Stimulated activated naive CD8-positive, alpha-beta T cell treated with anti-CD3 and anti-CD28 coated beads, Interleukin-15, Interleukin-2, amounts not matched to agents 100 ng/mL and 50 ng/mL, for 24 hours (primary cell): ENCODE results near the gene CCDC191.
A peak's percentile ranks its signal among the peaks of the same experiment; 100 is the strongest.

ENCODE experiments used
- H3K27ac Mint-ChIP-seq: one replicate; pipeline ENCODE4 v1.8.0; 2021; ENCODE audit warnings: mild to moderate bottlenecking, mixed read lengths
- H3K27me3 Mint-ChIP-seq: one replicate; pipeline ENCODE4 v1.8.0; 2021; ENCODE audit warnings: mixed read lengths
- H3K36me3 Mint-ChIP-seq: one replicate; pipeline ENCODE4 v1.8.0; 2021; ENCODE audit warnings: low read depth, mixed read lengths
- H3K4me1 Mint-ChIP-seq: one replicate; pipeline ENCODE4 v1.8.0; 2021; ENCODE audit warnings: low read depth, mixed read lengths
- H3K4me3 Mint-ChIP-seq: one replicate; pipeline ENCODE4 v1.8.0; 2021; ENCODE audit warnings: mild to moderate bottlenecking, mixed read lengths
- H3K9me3 Mint-ChIP-seq: one replicate; pipeline ENCODE4 v1.8.0; 2021; ENCODE audit warnings: mixed read lengths

The CCDC191 gene

DNA sequence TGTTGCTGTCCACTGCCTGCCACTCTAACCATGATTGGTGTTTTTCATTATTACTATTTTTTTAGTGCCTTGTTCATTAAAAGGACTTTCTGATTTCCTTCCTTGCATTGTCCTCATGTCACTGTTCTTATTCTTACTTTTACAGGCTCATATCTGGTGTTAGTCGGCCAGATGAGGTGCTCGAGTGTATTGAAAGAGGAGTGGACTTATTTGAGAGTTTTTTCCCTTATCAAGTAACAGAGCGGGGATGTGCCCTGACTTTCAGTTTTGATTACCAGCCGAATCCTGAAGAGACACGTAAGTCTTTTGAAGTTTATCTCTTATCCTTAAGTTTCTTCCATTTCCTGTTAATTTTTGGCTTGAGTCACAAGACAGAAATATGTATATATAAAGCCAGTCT is 23.4 kb upstream of the CCDC191 start:
- peaks cover 91% of the 10 kb centered on the region for H3K36me3 Mint-ChIP-seq
- H3K9me3 Mint-ChIP-seq: no peaks in the 10 kb centered on the region
- no peak overlapping the region for H3K4me3 Mint-ChIP-seq
- no peaks in the 10 kb centered on the region for H3K27me3 Mint-ChIP-seq
- H3K27ac Mint-ChIP-seq: no peak overlapping the region
- H3K4me1 Mint-ChIP-seq: no peaks in the 10 kb centered on the region

DNA sequence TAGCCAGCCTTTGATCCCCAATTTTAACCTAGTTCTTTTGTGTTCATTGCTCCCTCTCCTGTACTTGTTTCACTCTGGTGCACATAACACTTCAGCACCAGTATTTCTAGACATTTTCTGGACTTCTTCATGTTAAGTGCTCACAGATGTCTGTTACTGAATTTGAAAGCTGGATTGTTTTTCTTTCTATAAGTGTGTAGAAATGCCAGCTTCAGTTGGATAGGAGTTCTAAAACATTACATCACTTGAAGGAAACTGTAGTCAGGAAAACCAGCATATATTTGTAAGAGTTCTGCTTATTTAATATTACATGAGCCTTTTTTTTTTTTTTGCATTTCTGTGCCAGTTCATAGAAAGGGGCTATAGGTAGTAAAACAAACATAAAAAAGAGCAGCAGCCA is 21.8 kb upstream of the CCDC191 start:
- Mint-ChIP-seq H3K27me3 (no peaks in the 10 kb centered on the region), H3K27ac (no peak overlapping the region), H3K9me3 (no peaks in the 10 kb centered on the region), H3K4me3 (no peak overlapping the region), H3K36me3 (peaks cover 93% of the 10 kb centered on the region), H3K4me1 (no peaks in the 10 kb centered on the region)

DNA sequence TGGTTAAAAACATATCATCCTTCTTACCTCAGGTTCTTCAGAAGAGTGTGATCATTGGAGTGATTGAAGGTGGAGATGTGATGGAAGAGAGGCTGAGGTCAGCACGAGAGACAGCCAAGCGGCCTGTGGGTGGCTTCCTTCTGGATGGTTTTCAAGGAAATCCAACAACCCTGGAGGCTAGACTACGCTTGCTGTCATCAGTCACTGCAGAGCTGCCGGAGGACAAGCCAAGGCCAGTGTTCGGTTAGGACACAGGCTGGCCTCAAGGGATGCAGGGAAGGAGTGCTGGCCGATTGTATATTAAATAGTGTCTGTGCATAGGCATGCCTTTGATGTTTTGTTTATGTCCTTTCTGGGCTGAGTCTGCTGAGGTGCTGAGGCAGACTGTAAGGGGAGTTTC is 20.4 kb upstream of the CCDC191 start:
- no peak overlapping the region for H3K27ac Mint-ChIP-seq
- no peaks in the 10 kb centered on the region for H3K4me1 Mint-ChIP-seq
- no peaks in the 10 kb centered on the region for H3K9me3 Mint-ChIP-seq
- H3K27me3 Mint-ChIP-seq: no peaks in the 10 kb centered on the region
- peaks cover 93% of the 10 kb centered on the region for H3K36me3 Mint-ChIP-seq
- no peak overlapping the region for H3K4me3 Mint-ChIP-seq

DNA sequence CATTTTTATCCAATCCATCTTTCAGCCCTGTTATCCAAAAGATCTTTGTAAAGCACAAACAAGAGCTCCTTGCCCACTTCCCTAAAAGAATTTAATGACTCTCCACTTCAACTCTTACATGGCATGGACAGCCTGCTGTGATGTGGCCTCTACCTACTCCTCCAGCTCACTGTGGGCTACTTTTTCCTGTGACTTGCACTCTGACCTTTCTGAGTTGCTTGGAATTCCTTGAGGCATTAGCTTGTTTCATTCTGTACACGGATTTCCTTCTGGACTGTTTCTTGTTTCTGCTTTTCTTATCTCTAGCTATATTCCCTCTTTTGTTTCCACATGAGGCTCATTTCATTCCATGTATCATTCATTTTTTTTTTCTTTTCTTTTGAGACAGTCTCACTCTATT is 15.5 kb upstream of the CCDC191 start:
- no peak overlapping the region for H3K4me3 Mint-ChIP-seq
- H3K9me3 Mint-ChIP-seq: no peaks in the 10 kb centered on the region
- peaks cover 93% of the 10 kb centered on the region for H3K36me3 Mint-ChIP-seq
- no peaks in the 10 kb centered on the region for H3K4me1 Mint-ChIP-seq
- H3K27ac Mint-ChIP-seq: no peak overlapping the region
- H3K27me3 Mint-ChIP-seq: no peaks in the 10 kb centered on the region

DNA sequence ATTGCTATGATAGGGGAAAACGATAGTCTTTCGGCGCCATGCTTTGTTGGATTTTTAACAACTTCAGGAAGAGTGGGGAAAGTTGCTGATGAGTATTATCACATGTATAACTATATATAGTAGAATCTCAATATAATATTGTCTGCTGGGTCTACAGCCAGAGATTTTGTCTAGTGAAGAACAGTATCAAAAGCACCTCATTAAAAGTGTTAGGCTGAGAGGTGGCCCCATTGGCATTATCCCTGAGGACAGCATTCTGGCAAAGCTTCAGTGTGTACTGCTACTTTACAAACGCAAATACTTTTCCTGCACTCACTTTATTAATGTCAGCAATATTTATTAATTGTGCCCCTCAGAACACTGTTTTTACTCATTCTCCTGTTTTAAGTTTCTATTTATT is 12.0 kb upstream of the CCDC191 start:
- Mint-ChIP-seq H3K36me3 (peaks cover 84% of the 10 kb centered on the region), H3K27ac (no peak overlapping the region), H3K27me3 (no peaks in the 10 kb centered on the region), H3K4me3 (no peak overlapping the region), H3K4me1 (no peaks in the 10 kb centered on the region), H3K9me3 (no peaks in the 10 kb centered on the region)

DNA sequence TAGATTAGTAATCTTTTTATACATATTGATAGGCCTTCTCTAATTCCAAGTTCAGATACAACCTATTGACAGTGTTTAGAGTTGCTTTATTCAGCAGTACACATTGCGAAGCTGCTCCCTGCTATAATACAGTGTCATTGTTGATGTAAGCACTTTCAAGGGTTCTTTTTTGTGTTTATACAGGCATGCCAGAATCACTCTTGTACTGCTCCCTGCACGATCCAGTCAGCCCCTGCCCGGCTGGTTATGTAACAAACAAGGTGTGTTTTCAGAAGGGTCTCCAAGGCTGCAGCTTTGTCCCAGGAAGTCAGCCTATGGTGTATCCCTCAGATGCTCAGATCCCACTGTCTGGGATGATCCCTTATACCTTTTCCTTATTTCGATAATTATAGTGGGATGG is 11.5 kb upstream of the CCDC191 start:
- Mint-ChIP-seq H3K27me3 (no peaks in the 10 kb centered on the region), H3K36me3 (peaks cover 82% of the 10 kb centered on the region)

DNA sequence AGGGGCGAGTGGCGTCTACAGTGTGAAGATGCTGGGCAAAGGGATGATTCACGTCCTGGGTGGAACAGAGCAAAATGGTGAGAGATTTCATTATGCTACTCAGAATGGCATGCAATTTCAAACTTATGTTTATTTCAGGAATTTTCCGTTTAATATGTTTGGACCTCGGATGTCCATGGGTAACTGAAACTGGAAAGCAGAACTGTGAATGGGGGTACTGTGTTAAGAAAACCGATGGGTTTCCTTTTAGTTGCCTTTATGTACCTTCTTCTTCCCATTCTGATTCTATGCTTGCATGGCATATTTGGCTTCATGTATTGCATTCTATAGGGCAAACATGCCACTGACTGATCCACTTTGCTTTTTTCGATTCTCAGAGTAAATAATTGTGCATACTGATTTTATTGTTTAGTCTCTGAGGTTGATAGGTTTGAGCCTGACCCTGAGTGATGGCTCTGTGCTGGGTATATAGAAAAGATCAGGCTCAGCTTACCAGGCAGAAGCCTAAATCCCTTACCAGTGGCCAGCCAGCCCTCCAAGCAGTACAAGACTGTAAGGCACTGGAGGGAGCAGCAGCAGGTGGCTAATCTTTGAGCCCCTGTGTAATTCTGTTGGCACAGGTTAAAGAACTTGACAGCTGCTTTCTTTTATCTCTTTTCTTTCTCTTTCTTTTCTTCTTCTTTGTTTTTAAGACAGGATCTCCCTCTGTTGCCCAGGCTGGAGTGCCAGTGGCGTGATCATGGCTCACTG is 4.8 kb upstream of the CCDC191 start:
- Mint-ChIP-seq H3K36me3 (peaks cover 70% of the 10 kb centered on the region), H3K27me3 (no peaks in the 10 kb centered on the region), H3K9me3 (no peaks in the 10 kb centered on the region), H3K27ac (no peak overlapping the region), H3K4me3 (no peak overlapping the region), H3K4me1 (peaks cover 56% of the 10 kb centered on the region)

More for the DNA sequence above, 11.5 kb upstream of the CCDC191 start:
- H3K4me1 Mint-ChIP-seq: peaks cover 2% of the 10 kb centered on the region
- no peaks in the 10 kb centered on the region for H3K9me3 Mint-ChIP-seq
- no peak overlapping the region for H3K4me3 Mint-ChIP-seq
- H3K27ac Mint-ChIP-seq: no peak overlapping the region

DNA sequence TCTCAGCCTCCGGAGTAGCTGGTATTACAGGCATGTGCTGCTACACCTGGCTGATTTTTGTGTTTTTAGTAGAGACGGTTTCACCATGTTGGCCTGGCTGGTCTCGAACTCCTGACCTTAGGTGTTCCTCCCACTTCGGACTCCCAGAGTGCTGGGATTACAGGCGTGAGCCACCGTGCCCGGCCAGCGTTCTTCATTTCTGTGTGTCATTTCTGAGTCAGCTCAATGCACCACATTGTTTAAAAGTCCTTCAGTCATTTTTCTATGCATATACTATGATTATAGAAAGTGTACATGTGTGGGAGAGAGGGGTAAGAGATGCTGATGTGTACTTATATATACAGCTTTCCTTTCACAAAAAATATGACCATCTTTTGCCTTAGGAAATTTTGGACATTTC is 2.3 kb upstream of the CCDC191 start:
- Mint-ChIP-seq H3K9me3 (no peaks in the 10 kb centered on the region), H3K27me3 (no peaks in the 10 kb centered on the region), H3K4me3 (peak overlapping the region; percentile 99), H3K27ac (no peak overlapping the region), H3K4me1 (peaks cover 68% of the 10 kb centered on the region), H3K36me3 (peaks cover 49% of the 10 kb centered on the region)

DNA sequence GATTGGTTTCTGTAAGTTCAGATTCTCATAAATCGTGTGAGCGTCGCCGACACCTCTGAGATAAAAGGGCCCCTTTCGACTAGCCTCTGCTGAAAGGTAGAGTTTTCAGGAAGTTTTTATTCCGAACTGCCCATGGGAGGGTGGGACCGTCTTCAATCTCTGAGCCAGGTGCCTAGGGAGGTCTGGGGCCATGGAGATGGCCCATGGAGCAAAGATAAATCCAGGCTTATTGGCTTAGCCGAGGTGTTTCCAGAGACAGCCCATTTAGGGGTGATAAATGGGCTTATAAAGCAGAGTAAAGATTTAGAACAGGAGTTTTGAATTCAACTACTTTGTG is 653 bp upstream of the CCDC191 start:
- Mint-ChIP-seq H3K27ac (peak overlapping the region; percentile 100), H3K36me3 (peaks cover 40% of the 10 kb centered on the region), H3K9me3 (no peaks in the 10 kb centered on the region), H3K27me3 (no peaks in the 10 kb centered on the region), H3K4me3 (peak overlapping the region; percentile 99), H3K4me1 (peaks cover 57% of the 10 kb centered on the region)

DNA sequence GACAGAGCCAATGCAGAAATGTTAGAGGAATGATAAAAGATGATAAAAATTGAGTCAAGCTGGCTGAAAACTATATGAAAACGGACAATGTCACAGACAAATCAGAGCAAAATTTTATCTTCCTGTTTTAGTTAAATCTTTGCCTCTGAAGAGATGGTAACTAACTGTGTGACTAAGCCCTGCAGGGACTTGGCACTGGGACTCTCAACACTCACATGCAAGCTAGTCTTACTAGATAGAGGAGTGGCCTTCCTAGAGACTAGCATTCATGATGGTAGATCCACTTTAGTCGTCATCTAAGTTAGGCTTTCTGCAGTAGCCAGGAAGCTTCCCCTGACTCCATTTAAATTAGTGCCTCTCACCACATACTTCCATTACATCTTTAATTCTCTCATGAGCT is 4.1 kb downstream of the CCDC191 start:
- H3K36me3 Mint-ChIP-seq: peaks cover 4% of the 10 kb centered on the region
- H3K9me3 Mint-ChIP-seq: no peaks in the 10 kb centered on the region
- no peaks in the 10 kb centered on the region for H3K27me3 Mint-ChIP-seq
- no peak overlapping the region for H3K4me3 Mint-ChIP-seq
- no peak overlapping the region for H3K27ac Mint-ChIP-seq
- H3K4me1 Mint-ChIP-seq: peaks cover 18% of the 10 kb centered on the region

DNA sequence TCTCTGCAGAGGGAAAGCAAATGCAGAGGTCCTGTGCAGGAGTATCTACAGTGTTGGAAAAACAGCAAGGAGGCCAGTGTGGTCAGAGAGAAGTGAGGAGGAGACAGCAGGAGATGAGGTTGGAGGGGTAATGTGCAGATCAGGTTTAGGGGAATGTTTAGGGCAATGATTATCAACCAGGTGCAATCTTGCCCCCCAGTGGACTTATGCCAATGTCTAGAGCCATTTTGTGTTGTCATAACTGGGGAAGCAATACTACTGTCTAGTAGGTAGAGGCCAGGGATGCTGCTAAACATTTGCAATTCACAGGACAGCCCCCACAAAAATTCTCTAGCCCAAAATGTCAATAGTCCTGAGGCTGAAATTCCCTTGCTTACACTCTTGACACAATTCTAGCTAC is 13.1 kb downstream of the CCDC191 start:
- H3K4me3 Mint-ChIP-seq: no peak overlapping the region
- no peaks in the 10 kb centered on the region for H3K27me3 Mint-ChIP-seq
- H3K9me3 Mint-ChIP-seq: no peaks in the 10 kb centered on the region
- peaks cover 4% of the 10 kb centered on the region for H3K36me3 Mint-ChIP-seq
- H3K4me1 Mint-ChIP-seq: no peaks in the 10 kb centered on the region
- no peak overlapping the region for H3K27ac Mint-ChIP-seq

DNA sequence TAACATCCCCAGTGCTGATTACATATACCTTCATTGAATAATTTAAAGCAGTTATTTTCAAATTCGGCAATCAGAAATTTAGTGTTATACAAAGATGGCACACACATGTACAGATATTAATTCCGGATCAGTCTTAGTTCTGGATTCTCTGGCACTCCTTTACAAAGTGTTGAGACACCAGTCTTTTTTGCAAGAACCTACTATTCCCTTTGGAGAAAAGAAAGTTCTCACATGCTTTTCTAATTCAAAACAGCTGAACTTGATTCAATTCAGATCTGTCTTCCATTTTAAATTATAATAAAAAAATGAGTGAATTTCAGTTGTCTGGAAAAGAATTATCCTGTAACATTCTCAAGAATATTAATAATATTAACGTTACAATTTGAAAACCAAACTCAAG is 20.4 kb downstream of the CCDC191 start:
- H3K4me1 Mint-ChIP-seq: peaks cover 6% of the 10 kb centered on the region
- no peak overlapping the region for H3K27ac Mint-ChIP-seq
- no peak overlapping the region for H3K4me3 Mint-ChIP-seq
- H3K36me3 Mint-ChIP-seq: peaks cover 26% of the 10 kb centered on the region
- no peaks in the 10 kb centered on the region for H3K9me3 Mint-ChIP-seq
- no peaks in the 10 kb centered on the region for H3K27me3 Mint-ChIP-seq

DNA sequence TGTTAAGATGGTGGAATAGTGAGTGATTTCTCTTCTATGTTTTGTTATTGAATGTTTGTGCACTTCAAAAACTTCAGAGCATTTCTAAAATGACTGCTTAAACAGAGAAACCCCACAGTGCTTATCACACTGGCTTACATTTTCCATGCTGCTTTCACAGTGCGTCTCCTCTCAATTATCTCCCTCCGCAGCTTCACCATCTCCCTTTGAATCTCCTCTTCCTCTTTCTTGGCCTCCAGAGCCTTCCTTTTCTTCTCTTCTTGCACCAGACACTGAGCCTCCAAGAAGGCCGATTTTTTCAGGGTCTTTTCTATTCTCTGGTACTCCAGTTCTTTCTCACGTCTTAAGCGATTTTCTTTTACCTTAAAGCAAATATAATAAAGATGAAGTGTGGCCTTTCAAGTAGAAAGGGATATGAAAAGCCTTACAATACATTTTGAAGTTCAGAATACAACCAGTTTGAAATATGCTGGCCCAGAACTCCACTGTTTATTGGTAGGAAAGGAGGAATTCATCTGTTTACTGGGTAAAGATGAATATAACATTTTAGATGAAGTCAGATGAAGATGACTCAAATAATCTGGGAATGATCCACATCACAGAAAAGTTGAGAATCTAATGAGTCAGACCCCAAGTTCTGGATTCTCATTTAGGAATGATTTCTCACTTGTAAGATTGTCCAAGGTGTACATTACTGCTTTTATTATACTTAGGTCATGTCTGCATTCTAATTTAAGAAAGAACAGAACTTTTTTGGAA is 21.4 kb downstream of the CCDC191 start:
- peaks cover 26% of the 10 kb centered on the region for H3K36me3 Mint-ChIP-seq
- no peak overlapping the region for H3K4me3 Mint-ChIP-seq
- H3K9me3 Mint-ChIP-seq: no peaks in the 10 kb centered on the region
- H3K27me3 Mint-ChIP-seq: no peaks in the 10 kb centered on the region
- H3K4me1 Mint-ChIP-seq: peaks cover 6% of the 10 kb centered on the region
- no peak overlapping the region for H3K27ac Mint-ChIP-seq

DNA sequence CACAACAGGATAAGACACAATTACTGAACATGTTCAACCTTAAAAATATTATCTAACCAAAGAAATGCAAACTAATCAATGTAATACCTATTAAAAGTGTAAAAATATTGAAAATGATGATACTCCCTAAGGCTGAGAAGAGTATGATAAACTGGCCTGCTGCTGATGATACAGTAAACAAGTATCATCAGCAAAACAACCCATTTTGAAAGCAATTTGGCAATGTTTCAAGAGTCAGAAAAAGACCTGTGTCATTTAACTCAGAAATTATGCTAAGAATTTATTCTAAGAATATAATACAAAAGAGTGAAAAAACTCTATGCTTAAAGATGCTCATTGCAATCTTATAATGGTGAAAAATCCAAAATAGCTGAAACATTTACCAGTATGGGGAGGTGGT is 22.1 kb downstream of the CCDC191 start:
- Mint-ChIP-seq H3K27me3 (no peaks in the 10 kb centered on the region), H3K9me3 (no peaks in the 10 kb centered on the region), H3K4me3 (no peak overlapping the region), H3K27ac (no peak overlapping the region), H3K4me1 (peaks cover 6% of the 10 kb centered on the region), H3K36me3 (peaks cover 26% of the 10 kb centered on the region)

DNA sequence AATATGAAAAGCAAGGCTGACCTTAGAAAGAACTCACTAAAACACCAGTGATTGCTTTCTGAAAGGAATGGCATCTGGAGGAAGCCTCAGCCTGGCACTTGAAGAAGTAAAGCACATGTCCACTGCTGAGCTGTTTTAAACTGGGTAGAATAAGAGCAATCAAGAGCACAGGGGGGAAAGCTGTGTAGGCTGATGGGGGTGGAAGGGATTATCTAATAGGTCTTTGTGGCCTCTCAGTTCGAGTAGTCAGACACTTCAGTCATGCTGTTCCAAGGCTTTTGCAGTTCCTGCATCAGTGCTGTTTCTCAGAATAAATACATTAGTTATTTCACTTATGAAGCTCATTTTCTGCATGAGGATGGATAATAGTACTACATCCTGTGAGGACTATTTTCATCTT is 22.6 kb downstream of the CCDC191 start:
- peaks cover 6% of the 10 kb centered on the region for H3K4me1 Mint-ChIP-seq
- H3K27ac Mint-ChIP-seq: no peak overlapping the region
- H3K4me3 Mint-ChIP-seq: no peak overlapping the region
- H3K27me3 Mint-ChIP-seq: no peaks in the 10 kb centered on the region
- H3K36me3 Mint-ChIP-seq: peaks cover 26% of the 10 kb centered on the region
- H3K9me3 Mint-ChIP-seq: no peaks in the 10 kb centered on the region

DNA sequence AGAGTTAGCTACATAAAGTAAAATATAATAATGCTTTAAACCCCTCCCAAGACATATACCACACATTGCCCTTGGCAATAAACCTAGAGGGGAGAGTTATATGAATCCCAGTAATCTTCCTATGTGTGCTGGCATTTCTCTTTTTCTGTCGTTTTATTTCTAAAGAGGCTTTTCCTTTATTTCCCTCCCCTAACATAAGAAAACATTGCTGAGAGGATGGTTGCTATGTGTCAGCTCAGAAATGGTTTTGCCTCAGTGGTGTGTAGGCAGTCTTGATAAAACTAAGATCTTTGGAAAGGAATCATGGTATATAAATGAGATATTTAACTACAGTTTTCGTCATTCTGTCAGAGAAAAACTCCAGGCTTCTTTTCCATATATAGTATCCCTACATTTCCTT is 30.0 kb downstream of the CCDC191 start:
- Mint-ChIP-seq H3K27me3 (no peaks in the 10 kb centered on the region), H3K4me3 (no peak overlapping the region), H3K36me3 (no peaks in the 10 kb centered on the region), H3K4me1 (no peaks in the 10 kb centered on the region), H3K9me3 (no peaks in the 10 kb centered on the region), H3K27ac (no peak overlapping the region)
